Measurements from ENCODE around the gene BARX1.
A peak's percentile ranks its signal among the peaks of the same experiment; 100 is the strongest.
"Not testable (repeated sequence)": the region's sequence is repeated elsewhere in the genome, so short reads cannot be mapped to it uniquely, and the experiment has no call there.

The BARX1 gene

GRCh38 chr9:93965830-93966577 lies 10.8 kb upstream of the BARX1 start:
- no peak for DNase-seq

- no peak for DNase-seq
These were observed 9.5 kb upstream of the BARX1 start for GRCh38 chr9:93964685-93965084.

GRCh38 chr9:93963969-93964368 lies 8.8 kb upstream of the BARX1 start:
- peak; percentile 25 for DNase-seq

- not testable (repeated sequence) for DNase-seq
These were observed 8.3 kb upstream of the BARX1 start for GRCh38 chr9:93963489-93963888.

GRCh38 chr9:93962561-93963440 lies 7.6 kb upstream of the BARX1 start:
- peak; percentile 80 for DNase-seq

GRCh38 chr9:93962017-93962416 lies 6.9 kb upstream of the BARX1 start:
- no peak for DNase-seq

- no peak for DNase-seq
These were observed 6.1 kb upstream of the BARX1 start for GRCh38 chr9:93960971-93961841.

GRCh38 chr9:93960221-93960970 lies 5.2 kb upstream of the BARX1 start:
- DNase-seq, result no peak

GRCh38 chr9:93959739-93960154 lies 4.6 kb upstream of the BARX1 start:
- no peak for DNase-seq

- peak; percentile 17 for DNase-seq
These were observed 3.9 kb upstream of the BARX1 start for GRCh38 chr9:93958819-93959682.

- DNase-seq, result no peak
These were observed 3.1 kb upstream of the BARX1 start for GRCh38 chr9:93958121-93958818.

GRCh38 chr9:93955981-93956784 lies 1.0 kb upstream of the BARX1 start:
- no peak for DNase-seq

- no peak for DNase-seq
These were observed 607 bp downstream of the BARX1 start for GRCh38 chr9:93954434-93955061.

- no peak for DNase-seq
These were observed 1.4 kb downstream of the BARX1 start for GRCh38 chr9:93953496-93954433.

GRCh38 chr9:93952784-93953495 lies 2.2 kb downstream of the BARX1 start:
- no peak for DNase-seq

- DNase-seq, result no peak
These were observed 2.9 kb downstream of the BARX1 start for GRCh38 chr9:93952119-93952783.

Data from fibroblast of skin of back (primary cell).